Neural cell (in vitro differentiated cells): ENCODE data around the gene FARP1. TPM values are rescaled to one million over a fixed set of nuclear protein-coding genes. Genes with fewer than 3 reads are reported as not detected.

Experiments
- H2AFZ ChIP-seq: fragments of 200-600, 300-800 bp; sonication (generic), shearing (Covaris generic); 2 replicates; pipeline ENCODE4 v1.6.0; 2014; ENCODE audit warnings: low read depth, mild to moderate bottlenecking, antibody characterized with exemption, low read length, moderate library complexity
- H3F3A ChIP-seq: fragments of 200-600 bp; shearing (Covaris generic); 2 replicates; pipeline ENCODE4 v1.6.1; 2016; ENCODE audit warnings: mild to moderate bottlenecking, moderate library complexity, mixed read lengths, antibody characterized with exemption, low read length; ENCODE audit not compliant: insufficient read depth, poor library complexity, severe bottlenecking
- H3K27ac ChIP-seq: fragments of 200-600, 300-800 bp; sonication (generic), shearing (Covaris generic); 2 replicates; pipeline ENCODE4 v1.5.1; 2014; ENCODE audit warnings: mild to moderate bottlenecking, low read length, moderate library complexity
- H3K27me3 ChIP-seq: fragments of 300-800, 200-600 bp; sonication (generic), shearing (Covaris generic); 2 replicates; pipeline ENCODE4 v1.6.0; 2014; ENCODE audit warnings: mild to moderate bottlenecking, low read depth, low read length, moderate library complexity; ENCODE audit not compliant: insufficient read depth
- H3K36me3 ChIP-seq: fragments of 300-800, 200-600 bp; sonication (generic), shearing (Covaris generic); 2 replicates; pipeline ENCODE4 v1.5.1; 2014; ENCODE audit warnings: mild to moderate bottlenecking, antibody characterized with exemption, low read length, moderate library complexity; ENCODE audit not compliant: insufficient read depth
- H3K4me2 ChIP-seq: fragments of 300-800, 200-600 bp; sonication (generic), shearing (Covaris generic); 2 replicates; pipeline ENCODE4 v1.6.0; 2014; ENCODE audit warnings: mild to moderate bottlenecking, low read length
- H3K4me3 ChIP-seq: fragments of 300-800, 200-600 bp; sonication (generic), shearing (Covaris generic); 2 replicates; pipeline ENCODE4 v1.5.1; 2014; ENCODE audit warnings: mild to moderate bottlenecking, low read length, moderate library complexity
- H3K79me2 ChIP-seq: fragments of 200-600 bp; shearing (Covaris generic); replicated peaks from 2 replicates; pipeline ENCODE4 v1.6.0; 2014; ENCODE audit warnings: mild to moderate bottlenecking, low read length, moderate library complexity; ENCODE audit not compliant: insufficient read depth
- H3K9ac ChIP-seq: fragments of 300-800, 200-600 bp; sonication (generic), shearing (Covaris generic); 2 replicates; pipeline ENCODE4 v1.6.1; 2016; ENCODE audit warnings: mild to moderate bottlenecking, low read length, mixed read lengths
- H3K9me2 ChIP-seq: fragments of 200-600 bp; shearing (Covaris generic); 2 replicates; pipeline ENCODE4 v1.6.1; 2016; ENCODE audit warnings: mild to moderate bottlenecking, low read length, mixed read lengths; ENCODE audit not compliant: insufficient read depth
- H3K9me3 ChIP-seq: fragments of 200-600, 300-800 bp; sonication (generic), shearing (Covaris generic); 2 replicates; pipeline ENCODE4 v1.6.1; 2016; ENCODE audit warnings: mild to moderate bottlenecking, mixed run types, low read length, moderate library complexity, mixed read lengths
- H4K20me1 ChIP-seq: fragments of 200-600 bp; shearing (Covaris generic); 2 replicates; pipeline ENCODE4 v1.6.1; 2016; ENCODE audit warnings: mild to moderate bottlenecking, mixed run types; ENCODE audit not compliant: insufficient read depth
- EP300 ChIP-seq: fragments of 450-650 bp; conservative IDR thresholded peaks from 2 replicates; pipeline ENCODE4 v1.6.1; 2014; ENCODE audit warnings: antibody characterized with exemption, mild to moderate bottlenecking, moderate library complexity; ENCODE audit not compliant: poor library complexity, severe bottlenecking
- EZH2 ChIP-seq: fragments of 200-600, 300-800 bp; shearing (Covaris generic), sonication (generic); IDR thresholded peaks from 2 replicates; pipeline ENCODE4 v1.6.1; 2014; ENCODE audit warnings: antibody characterized with exemption, low read length, borderline replicate concordance, mild to moderate bottlenecking; ENCODE audit not compliant: insufficient read depth, poor library complexity, severe bottlenecking
- MXI1 ChIP-seq: fragments of 450-650 bp; conservative IDR thresholded peaks from 2 replicates; pipeline ENCODE4 v1.6.1; 2014; ENCODE audit warnings: antibody characterized with exemption, mild to moderate bottlenecking; ENCODE audit not compliant: poor library complexity, severe bottlenecking
- POLR2AphosphoS5 ChIP-seq: IDR thresholded peaks from 2 replicates; pipeline ENCODE4 v1.6.1; 2012
- RAD21 ChIP-seq: fragments of 450-650 bp; conservative IDR thresholded peaks from 2 replicates; pipeline ENCODE4 v1.6.1; 2014; ENCODE audit warnings: antibody characterized with exemption, mild to moderate bottlenecking, moderate library complexity
- SMC3 ChIP-seq: fragments of 450-650 bp; conservative IDR thresholded peaks from 2 replicates; pipeline ENCODE4 v1.6.1; 2014; ENCODE audit warnings: antibody characterized with exemption, mild to moderate bottlenecking, moderate library complexity; ENCODE audit not compliant: poor library complexity
- TAF1 ChIP-seq: IDR thresholded peaks from 2 replicates; pipeline ENCODE4 v1.6.1; 2012; ENCODE audit warnings: low read depth
- polyA plus RNA-seq: library from polyadenylated mRNA; depleted of rRNA; stranded (reverse); fragments of >200 nt; gene quantifications from 2 replicates; pipeline ENCODE4 v1.2.3, GENCODE V29; 2014
- TF ChIP-seq, protein P1 (sequence below): fragments of 450-650 bp; IDR thresholded peaks from 2 replicates; pipeline ENCODE4 v1.5.1; 2014; ENCODE audit warnings: antibody characterized with exemption, mild to moderate bottlenecking, moderate library complexity; ENCODE audit not compliant: poor library complexity, severe bottlenecking
- TF ChIP-seq, protein P2 (sequence below): IDR thresholded peaks from 2 replicates; pipeline ENCODE4 v1.6.1; 2012; ENCODE audit warnings: borderline replicate concordance

The FARP1 gene
- polyA plus RNA-seq, 1 donor from 2014 or later, result 19.7 TPM

DNA sequence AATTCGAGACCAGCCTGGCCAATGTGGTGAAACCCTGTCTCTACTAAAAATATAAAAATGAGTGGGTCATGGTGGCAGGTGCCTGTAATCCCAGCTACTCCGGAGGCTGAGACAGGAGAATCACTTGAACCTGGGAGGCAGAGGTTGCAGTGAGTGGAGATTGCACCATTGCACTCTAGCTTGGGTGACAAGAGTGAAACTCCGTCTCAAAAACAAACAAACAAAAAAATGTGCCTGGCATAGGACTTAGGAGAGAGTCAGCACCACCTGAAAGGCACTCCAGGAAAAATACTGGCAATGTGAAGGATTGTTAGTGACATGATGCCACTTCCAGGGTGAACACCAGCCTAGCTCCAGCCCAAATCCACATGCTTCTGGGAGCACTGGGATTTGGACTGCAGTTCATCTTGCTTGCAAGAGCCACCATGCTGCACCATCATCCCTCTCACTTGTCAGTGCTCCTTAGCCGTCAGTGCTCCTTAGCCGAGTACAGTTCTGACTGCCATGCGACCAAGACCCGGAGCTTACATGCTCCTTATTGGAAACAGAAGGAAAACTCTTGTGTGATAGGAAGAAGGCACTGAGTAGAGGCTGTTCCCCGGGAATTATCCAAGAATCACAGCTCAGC lies 179.3 kb downstream of the FARP1 start:
- Histone ChIP-seq H3K36me3 (no peaks in the 10 kb centered on the region), H3K27me3 (no peaks in the 10 kb centered on the region), H3K9ac (no peak overlapping the region), H4K20me1 (no peaks in the 10 kb centered on the region), H3K27ac (no peak overlapping the region), H3K79me2 (peaks cover 4% of the 10 kb centered on the region), H3K4me2 (no peak overlapping the region), H3K9me2 (no peaks in the 10 kb centered on the region), H3K9me3 (no peaks in the 10 kb centered on the region), H2AFZ (no peak overlapping the region), H3F3A (no peaks in the 10 kb centered on the region), H3K4me3 (no peak overlapping the region)
- TF ChIP-seq EP300 (no peak), RAD21 (no peak)
- TF ChIP-seq, protein P1, sequence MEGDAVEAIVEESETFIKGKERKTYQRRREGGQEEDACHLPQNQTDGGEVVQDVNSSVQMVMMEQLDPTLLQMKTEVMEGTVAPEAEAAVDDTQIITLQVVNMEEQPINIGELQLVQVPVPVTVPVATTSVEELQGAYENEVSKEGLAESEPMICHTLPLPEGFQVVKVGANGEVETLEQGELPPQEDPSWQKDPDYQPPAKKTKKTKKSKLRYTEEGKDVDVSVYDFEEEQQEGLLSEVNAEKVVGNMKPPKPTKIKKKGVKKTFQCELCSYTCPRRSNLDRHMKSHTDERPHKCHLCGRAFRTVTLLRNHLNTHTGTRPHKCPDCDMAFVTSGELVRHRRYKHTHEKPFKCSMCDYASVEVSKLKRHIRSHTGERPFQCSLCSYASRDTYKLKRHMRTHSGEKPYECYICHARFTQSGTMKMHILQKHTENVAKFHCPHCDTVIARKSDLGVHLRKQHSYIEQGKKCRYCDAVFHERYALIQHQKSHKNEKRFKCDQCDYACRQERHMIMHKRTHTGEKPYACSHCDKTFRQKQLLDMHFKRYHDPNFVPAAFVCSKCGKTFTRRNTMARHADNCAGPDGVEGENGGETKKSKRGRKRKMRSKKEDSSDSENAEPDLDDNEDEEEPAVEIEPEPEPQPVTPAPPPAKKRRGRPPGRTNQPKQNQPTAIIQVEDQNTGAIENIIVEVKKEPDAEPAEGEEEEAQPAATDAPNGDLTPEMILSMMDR, result no peak

DNA sequence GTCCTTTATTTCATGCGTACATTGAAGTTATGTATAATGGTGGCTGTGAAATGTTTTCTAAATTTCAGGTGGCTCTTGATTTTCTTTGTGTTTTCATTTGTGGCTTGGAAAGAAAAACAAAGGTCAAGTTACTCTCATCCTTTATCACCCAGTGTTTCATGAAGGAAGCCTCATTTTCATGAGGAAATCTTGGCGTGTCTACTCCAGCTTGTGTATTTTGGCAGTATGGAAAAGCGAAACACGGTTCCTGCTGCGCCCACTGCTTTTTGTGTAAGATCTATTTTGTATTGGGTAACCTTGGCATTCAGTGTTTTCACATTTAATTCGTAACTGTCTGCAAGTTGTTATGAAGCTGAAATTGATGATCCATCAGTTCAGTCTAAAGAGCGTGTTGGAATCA lies 181.2 kb downstream of the FARP1 start:
- TF ChIP-seq RAD21 (no peak), POLR2AphosphoS5 (no peak), EZH2 (no peak), SMC3 (no peak), TAF1 (no peak), MXI1 (no peak), EP300 (no peak)
- TF ChIP-seq, protein P1, result no peak
- TF ChIP-seq, protein P2, sequence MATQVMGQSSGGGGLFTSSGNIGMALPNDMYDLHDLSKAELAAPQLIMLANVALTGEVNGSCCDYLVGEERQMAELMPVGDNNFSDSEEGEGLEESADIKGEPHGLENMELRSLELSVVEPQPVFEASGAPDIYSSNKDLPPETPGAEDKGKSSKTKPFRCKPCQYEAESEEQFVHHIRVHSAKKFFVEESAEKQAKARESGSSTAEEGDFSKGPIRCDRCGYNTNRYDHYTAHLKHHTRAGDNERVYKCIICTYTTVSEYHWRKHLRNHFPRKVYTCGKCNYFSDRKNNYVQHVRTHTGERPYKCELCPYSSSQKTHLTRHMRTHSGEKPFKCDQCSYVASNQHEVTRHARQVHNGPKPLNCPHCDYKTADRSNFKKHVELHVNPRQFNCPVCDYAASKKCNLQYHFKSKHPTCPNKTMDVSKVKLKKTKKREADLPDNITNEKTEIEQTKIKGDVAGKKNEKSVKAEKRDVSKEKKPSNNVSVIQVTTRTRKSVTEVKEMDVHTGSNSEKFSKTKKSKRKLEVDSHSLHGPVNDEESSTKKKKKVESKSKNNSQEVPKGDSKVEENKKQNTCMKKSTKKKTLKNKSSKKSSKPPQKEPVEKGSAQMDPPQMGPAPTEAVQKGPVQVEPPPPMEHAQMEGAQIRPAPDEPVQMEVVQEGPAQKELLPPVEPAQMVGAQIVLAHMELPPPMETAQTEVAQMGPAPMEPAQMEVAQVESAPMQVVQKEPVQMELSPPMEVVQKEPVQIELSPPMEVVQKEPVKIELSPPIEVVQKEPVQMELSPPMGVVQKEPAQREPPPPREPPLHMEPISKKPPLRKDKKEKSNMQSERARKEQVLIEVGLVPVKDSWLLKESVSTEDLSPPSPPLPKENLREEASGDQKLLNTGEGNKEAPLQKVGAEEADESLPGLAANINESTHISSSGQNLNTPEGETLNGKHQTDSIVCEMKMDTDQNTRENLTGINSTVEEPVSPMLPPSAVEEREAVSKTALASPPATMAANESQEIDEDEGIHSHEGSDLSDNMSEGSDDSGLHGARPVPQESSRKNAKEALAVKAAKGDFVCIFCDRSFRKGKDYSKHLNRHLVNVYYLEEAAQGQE, result no peak
- no peaks in the 10 kb centered on the region for H3K27me3 ChIP-seq
- H3F3A ChIP-seq, result no peaks in the 10 kb centered on the region
- no peak overlapping the region for H3K9ac ChIP-seq
- H3K4me3 ChIP-seq, result no peak overlapping the region
- H2AFZ ChIP-seq, result no peak overlapping the region
- H3K27ac ChIP-seq, result no peak overlapping the region
- no peak overlapping the region for H3K4me2 ChIP-seq
- H3K36me3 ChIP-seq, result no peaks in the 10 kb centered on the region
- H4K20me1 ChIP-seq, result no peaks in the 10 kb centered on the region
- peaks cover 4% of the 10 kb centered on the region for H3K79me2 ChIP-seq
- no peaks in the 10 kb centered on the region for H3K9me2 ChIP-seq
- H3K9me3 ChIP-seq, result no peaks in the 10 kb centered on the region
